GM19099 (cell line): ENCODE results near the gene ITGAE.

Experiments used
- POLR2A ChIP-seq: IDR thresholded peaks from 3 replicates; pipeline ENCODE4 v1.6.1; 2011; ENCODE audit warnings: low read depth; ENCODE audit not compliant: insufficient read length; ENCODE audit errors: extremely low read depth

The ITGAE gene

DNA sequence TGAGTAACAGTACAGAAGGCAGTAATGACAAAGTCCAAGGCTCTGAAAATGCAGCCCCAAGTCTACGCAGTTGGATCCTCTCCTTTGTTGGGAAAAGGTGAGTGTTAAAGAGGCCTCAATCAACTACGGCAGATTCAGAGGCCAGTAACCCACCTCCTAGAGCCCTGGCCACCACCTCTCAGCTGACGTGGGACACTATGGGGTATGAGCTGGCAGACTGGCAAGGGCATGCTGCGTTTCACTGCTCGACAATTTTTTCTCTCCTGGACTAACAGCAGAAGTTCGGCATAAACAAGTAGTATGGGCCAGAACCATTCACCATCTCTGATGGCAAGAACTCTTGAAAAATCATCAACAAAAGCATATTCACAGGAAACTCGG, 27.9 kb upstream of the ITGAE start:
- no peak for TF ChIP-seq POLR2A

- TF ChIP-seq POLR2A: no peak
Observed at GRCh38 chr17:3828151-3828851, 27.3 kb upstream of the ITGAE start.

DNA sequence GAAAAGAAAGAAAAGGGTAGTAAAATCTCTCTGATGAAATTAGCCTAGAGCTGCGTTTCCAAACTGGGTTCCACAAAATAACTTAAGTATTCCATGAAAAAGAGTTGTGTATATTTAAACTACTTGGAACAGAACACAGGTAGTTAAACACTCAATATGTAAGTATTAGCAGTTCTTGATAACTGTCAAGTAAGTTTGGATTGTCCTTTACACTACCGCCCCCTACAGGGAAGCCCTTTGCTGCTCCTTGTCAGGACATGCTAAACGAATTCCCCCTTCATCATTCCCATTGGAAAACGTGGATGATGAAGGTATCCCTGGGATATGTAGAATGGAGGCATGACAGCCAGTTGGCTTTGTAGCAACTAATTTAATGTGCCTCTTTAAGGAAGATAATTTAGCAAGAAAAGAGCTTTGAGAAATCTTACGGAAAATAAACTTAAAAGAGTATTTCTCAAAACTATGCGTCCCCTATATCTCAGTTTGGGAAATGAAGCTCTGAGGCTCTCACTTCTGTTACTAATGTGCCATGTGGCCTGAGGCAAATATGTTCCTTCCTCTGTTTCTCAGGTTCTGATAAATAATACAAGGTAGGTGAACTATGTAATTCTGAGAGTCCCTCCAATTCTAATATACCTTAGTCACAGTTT, 26.3 kb upstream of the ITGAE start:
- TF ChIP-seq POLR2A: no peak

DNA sequence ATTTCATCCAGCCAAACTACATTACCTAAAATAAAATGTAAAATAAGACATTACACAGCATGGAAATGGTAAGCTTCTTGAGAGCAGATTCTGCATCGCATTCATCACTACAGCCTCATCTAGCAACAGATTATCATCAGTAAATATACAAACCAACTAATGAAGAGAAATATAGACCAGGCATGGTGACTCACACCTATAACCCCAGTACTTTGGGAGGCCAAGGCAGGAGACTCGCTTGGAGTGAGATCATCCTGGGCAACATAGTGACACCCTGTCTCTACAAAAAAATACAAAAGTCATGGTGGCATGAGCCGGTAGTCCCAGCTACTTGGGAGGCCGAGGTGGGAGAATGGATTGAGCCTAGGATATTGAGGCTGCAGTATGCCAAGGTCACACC, 25.2 kb upstream of the ITGAE start:
- TF ChIP-seq POLR2A: no peak

DNA sequence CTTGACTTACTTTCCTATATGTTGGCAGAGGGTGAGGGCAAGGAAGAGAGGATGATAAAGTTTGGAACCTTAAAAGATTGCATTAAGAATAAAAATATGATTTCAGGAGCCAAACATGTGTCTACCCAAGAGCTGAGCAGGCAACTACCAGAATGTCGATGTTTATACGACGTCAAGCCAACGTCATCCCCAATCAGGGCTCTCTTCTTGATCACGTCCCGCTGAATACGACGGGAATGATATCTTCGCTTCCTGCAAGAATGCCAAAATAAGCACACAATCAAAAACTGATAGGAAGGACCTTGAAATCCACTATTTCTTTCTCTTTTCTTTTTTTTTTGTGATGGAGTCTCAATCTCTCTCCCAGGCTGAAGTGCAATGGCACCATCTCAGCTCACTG, 20.1 kb upstream of the ITGAE start:
- TF ChIP-seq POLR2A: no peak

- TF ChIP-seq POLR2A: no peak
Observed at GRCh38 chr17:3818786-3819185, 17.8 kb upstream of the ITGAE start.

DNA sequence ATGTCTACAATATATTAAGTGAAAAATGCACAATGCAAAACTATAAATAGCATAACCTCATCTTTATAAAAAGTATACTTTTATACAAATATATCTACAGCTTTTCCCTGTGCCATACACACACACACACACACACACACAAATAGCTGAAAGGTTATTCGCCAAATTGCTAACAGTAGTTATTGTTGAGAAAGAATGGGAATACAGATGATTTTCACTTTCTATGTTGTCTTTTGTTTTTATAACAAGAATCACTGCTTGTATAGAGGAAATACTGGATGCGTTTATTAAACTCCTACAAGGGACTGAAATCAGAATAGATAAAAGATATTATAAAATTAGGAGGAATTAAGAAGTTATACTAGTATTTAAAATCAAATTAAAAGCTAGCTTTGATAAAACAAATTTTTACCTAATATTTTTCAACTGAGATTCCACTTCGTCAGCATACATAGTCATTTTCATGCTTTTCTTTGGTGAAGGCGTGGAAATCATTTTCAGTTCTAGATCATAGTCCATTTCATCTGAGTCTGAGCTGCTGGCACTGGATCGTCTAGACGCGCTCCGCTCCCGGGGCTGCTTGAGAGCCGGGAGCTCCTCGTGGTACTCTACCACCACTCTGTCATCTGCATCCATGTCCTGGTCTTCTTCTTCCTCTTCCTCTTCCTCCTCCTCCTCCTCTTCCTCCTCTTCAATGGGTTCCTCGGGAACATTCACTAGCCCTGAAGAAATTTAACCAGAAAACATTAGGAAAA, 17.0 kb upstream of the ITGAE start:
- TF ChIP-seq POLR2A: no peak

DNA sequence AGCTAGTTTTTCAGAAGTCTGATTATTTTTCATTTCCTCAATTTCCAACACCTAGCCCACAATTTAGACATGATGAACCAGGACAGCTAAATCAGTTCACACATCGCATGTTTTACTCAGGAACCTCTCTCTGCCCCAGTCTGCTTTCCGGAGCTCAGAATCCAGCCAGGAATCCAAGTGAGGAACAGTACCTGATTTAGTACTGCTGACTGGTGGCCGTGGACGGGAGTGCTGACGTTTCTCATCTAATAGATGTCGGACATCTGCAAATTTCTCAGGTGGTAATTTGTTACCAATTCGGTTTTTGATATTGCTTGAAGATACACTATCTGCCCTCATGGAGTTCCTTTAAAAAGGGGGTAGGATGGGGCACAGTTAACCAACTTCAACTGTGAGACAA, 14.9 kb upstream of the ITGAE start:
- TF ChIP-seq POLR2A: no peak

- no peak for TF ChIP-seq POLR2A
Observed at GRCh38 chr17:3815122-3815521, 14.1 kb upstream of the ITGAE start.

DNA sequence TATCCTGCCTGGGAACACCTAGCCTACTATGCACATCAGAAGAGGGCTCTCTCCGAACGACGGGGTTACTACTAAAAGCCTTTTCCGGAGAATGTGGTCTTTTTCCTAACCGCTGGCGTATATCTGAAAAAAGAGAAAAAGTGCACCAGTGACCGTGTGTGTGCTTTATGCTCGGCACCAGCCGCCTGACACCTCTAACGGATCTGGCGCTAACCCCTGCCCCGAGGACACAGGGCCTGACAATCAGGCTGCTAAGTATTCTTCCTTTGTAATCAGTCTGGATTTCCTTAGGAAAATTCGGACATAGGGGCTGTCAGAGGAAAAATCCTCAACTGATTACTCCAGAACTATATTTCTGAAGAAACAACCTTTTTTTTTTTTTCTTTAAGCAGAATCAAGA, 13.4 kb upstream of the ITGAE start:
- TF ChIP-seq POLR2A: no peak

- TF ChIP-seq POLR2A: no peak
Observed at GRCh38 chr17:3813171-3813570, 12.2 kb upstream of the ITGAE start.

GRCh38 chr17:3812771-3813170, 11.8 kb upstream of the ITGAE start:
- no peak for TF ChIP-seq POLR2A

DNA sequence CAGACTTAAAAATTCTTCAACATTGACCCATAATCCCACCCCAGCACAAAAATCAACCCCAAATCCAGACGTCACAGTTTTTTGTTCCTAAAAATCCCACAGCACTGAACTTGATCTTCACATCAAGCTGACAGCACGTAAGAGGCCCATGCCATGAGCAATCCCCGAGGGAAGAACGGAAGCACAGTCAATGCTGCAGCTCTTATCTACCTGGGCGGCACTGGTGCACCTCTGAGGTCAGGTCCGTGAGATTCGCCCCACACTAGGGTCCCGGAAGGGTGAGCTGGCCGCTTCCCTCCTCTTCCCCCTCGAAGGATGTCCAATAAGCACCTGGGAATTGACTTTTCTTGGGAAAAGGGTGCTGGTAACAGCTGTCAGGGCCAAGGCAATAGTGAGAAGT, 11.3 kb upstream of the ITGAE start:
- no peak for TF ChIP-seq POLR2A

- no peak for TF ChIP-seq POLR2A
Observed at GRCh38 chr17:3810019-3810418, 9.0 kb upstream of the ITGAE start.

GRCh38 chr17:3809135-3809534, 8.1 kb upstream of the ITGAE start:
- no peak for TF ChIP-seq POLR2A

DNA sequence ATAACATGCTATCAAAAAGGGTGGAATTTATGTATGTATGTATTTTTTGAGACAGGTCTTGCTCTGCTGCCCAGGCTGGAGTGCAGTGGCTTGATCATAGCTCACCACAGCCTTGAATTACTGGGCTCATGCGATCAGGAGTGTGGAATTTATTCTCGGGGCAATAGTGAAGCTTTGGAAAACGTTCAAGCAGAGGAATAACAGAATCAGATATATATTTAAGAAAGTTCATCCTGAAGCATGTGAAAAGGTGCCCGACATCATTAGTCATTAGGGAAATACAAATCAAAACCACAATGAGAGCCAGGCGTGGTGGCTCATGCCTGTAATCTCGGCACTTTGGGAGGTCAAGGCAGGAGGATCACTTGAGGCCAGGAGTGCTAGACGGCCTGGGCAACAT, 7.7 kb upstream of the ITGAE start:
- no peak for TF ChIP-seq POLR2A
